NCI-H345 (cell line): ENCODE measurements around the gene DIAPH2.
A peak's percentile ranks its signal among the peaks of the same experiment; 100 is the strongest.
"Not testable (repeated sequence)": the region's sequence is repeated elsewhere in the genome, so short reads cannot be mapped to it uniquely, and the experiment has no call there.

Source experiments
- DNase-seq: peaks from one replicate; lab custom pipeline; 2025; lab: John Stamatoyannopoulos, UW

Gene DIAPH2

GRCh38 chrX:96719161-96719875 is 34.7 kb downstream of the DIAPH2 start:
- no peak for DNase-seq

- no peak for DNase-seq
These were observed 36.7 kb downstream of the DIAPH2 start for GRCh38 chrX:96721354-96721753.

- DNase-seq, result no peak
These were observed 38.1 kb downstream of the DIAPH2 start for GRCh38 chrX:96722781-96723180.

- no peak for DNase-seq
These were observed 44.4 kb downstream of the DIAPH2 start for GRCh38 chrX:96729053-96729452.

- no peak for DNase-seq
These were observed 45.4 kb downstream of the DIAPH2 start for GRCh38 chrX:96729868-96730643.

- not testable (repeated sequence) for DNase-seq
These were observed 46.4 kb downstream of the DIAPH2 start for GRCh38 chrX:96731000-96731399.

- no peak for DNase-seq
These were observed 58.9 kb downstream of the DIAPH2 start for GRCh38 chrX:96743367-96744073.

GRCh38 chrX:96752781-96753180 is 68.1 kb downstream of the DIAPH2 start:
- no peak for DNase-seq

- no peak for DNase-seq
These were observed 68.6 kb downstream of the DIAPH2 start for GRCh38 chrX:96753230-96753629.

GRCh38 chrX:96756491-96756890 is 71.8 kb downstream of the DIAPH2 start:
- no peak for DNase-seq

- no peak for DNase-seq
These were observed 76.9 kb downstream of the DIAPH2 start for GRCh38 chrX:96761566-96761965.

GRCh38 chrX:96763608-96764007 is 79.0 kb downstream of the DIAPH2 start:
- no peak for DNase-seq

GRCh38 chrX:96764864-96765263 is 80.2 kb downstream of the DIAPH2 start:
- DNase-seq, result no peak

- peak; percentile 32 for DNase-seq
These were observed 85.7 kb downstream of the DIAPH2 start for GRCh38 chrX:96770315-96770714.

- no peak for DNase-seq
These were observed 86.8 kb downstream of the DIAPH2 start for GRCh38 chrX:96771486-96771885.

- DNase-seq, result no peak
These were observed 89.5 kb downstream of the DIAPH2 start for GRCh38 chrX:96774116-96774515.

GRCh38 chrX:96776966-96777365 is 92.3 kb downstream of the DIAPH2 start:
- DNase-seq, result no peak

- DNase-seq, result no peak
These were observed 106.9 kb downstream of the DIAPH2 start for GRCh38 chrX:96791559-96791958.

GRCh38 chrX:96792047-96792446 is 107.4 kb downstream of the DIAPH2 start:
- no peak for DNase-seq

- DNase-seq, result no peak
These were observed 114.3 kb downstream of the DIAPH2 start for GRCh38 chrX:96798982-96799381.

GRCh38 chrX:96807318-96807717 is 122.7 kb downstream of the DIAPH2 start:
- DNase-seq, result no peak

- no peak for DNase-seq
These were observed 136.3 kb downstream of the DIAPH2 start for GRCh38 chrX:96820935-96821334.

- DNase-seq, result no peak
These were observed 139.5 kb downstream of the DIAPH2 start for GRCh38 chrX:96824166-96824565.
